ENCODE results near the gene C6orf136.

C6orf136 gene

DNA sequence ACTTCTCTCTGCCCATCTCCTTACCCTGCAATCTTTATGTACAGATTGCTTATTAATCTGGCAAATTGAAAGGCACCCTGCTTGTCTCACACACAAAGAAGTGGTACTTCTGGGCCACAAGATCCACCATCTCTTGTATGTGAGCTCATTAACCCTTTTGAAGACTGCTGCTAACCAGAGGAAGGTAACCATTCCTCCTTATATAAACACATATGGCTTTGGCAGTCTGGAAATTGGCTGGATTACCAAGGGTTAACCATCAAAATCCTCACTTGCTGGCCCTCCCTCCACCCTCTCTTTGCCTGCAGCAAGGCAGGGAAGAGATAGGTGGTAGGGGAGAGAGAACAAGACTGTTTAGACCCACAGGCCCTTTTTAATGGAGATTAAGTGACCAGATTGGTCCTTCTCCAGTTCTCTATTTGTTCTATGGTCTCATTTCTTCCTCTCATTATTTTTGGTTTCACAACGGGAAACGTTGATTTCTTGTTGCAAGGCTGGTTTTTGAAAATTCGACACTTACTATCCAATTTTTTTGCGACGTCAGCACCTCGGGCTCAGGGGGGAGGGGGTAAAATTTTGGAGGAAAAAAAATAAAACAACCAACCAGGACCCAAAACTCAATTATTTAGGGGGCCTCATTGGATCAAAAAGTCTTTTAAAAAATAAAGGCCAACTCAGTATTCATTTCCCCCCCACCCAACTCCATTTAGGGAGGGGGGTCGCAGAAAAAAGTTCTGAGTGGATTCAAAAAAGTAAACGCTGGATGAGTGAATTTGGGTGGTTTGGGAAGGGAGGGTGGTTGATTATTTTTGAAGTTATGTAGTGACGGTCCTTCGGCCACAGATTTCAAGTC, 30.7 kb upstream of the C6orf136 start:
- no peak for DNase-seq (ENCODE audit: low read depth)

DNA sequence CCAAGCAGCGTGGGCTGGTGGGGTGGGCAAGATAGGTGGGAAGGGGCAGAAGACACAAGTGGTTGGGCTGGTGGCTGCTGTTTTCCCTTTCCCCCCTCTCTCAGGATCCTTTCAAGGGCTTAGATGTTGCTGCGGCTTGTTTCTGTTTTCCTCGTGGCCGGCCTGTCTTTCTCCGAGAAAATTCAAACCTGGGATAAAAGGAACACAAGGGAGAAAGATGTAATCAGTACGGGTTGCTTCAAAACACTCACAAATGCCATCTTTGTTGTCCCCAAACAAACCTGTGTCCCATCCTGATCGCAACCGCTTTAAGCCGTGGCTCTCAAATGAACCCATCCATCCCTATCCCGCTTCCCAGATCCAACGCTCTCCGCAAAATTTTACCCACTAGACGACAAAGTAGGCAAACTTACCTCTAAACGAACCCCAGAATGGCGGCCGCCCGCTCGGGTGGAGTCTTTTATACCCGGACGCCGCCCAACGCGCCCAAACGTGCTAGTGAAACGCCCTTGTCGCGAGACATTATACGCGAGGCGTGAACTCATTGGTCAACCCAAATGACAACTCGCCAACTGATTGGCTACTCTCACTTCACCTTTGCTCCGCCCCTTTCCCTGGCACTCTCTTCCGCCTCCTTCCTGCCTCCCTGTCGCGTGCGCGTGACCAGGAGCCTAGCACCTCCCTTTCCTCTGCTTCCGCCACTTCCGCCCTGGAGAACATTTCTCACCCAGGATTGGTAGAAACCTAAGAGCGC, 29.9 kb upstream of the C6orf136 start, which contains the start of gene PPP1R10:
Gene PPP1R10 (minus strand): TSS at position 433 of the 754 bp plus-strand sequence. CDS start 7,299 bp downstream, outside the sequence.
- peak; percentile 100 for DNase-seq (ENCODE audit: low read depth)

DNA sequence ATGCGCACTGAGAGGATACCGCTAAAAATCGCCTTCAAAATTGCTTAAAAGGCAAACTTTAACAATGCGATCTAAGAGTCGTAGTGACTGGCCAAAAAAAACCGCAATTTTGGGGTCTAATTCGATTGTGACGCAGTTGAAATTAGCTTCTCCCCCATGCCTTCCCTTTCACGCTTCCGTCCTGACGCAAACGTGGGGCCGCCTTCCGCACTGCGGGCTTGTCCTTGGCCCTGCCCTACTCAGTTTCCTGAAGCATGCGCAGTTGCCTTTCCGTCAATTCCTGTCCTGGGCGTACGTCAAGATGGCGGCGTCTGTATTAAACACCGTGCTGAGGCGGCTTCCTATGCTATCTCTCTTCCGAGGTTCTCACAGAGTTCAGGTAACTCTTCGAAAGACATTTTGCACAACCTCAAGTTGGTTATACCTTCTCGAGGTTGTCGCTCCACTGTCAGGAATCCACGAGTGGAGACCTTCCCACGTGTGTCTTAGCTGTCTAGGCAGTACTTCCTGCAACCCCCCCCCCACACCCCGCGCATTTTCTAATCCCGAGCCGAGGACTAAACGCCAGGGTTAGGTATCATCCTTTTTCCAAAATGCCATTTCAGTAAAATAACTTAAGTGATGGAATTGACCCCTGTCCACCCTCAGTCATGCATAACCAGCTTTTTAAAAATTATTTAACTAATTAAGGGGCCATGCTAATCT, 29.2 kb upstream of the C6orf136 start, which contains the start of gene MRPS18B:
Gene MRPS18B (plus strand): TSS at position 276 of the 705 bp plus-strand sequence. CDS start 26 bp downstream, at position 302.
- peak; percentile 99 for DNase-seq (ENCODE audit: low read depth)

DNA sequence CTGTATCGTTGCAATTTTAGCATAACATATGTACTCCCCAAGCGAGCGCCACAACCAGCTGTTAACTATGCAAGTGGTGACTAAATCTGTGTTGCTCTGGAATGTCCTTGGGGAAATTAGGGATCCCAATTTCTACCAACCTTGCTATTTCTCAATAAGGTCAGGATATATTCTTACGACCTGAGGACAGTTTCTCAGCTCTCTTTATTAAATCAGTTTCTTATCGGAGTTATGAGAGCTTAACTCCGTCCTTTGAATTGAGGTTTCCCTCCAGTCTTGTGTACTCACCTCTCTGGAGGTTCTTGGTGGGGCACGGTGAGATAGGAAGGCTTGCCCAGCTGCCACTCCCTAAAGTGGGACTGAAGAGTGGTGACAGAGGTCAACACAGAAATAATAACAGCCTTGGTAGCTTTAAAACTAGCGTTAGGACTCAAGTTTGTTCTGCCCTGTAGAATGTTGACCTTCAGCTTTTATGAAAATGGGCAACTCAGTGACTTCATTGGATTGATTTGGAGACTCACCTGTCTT, 28.6 kb upstream of the C6orf136 start:
- no peak for DNase-seq (ENCODE audit: low read depth)

DNA sequence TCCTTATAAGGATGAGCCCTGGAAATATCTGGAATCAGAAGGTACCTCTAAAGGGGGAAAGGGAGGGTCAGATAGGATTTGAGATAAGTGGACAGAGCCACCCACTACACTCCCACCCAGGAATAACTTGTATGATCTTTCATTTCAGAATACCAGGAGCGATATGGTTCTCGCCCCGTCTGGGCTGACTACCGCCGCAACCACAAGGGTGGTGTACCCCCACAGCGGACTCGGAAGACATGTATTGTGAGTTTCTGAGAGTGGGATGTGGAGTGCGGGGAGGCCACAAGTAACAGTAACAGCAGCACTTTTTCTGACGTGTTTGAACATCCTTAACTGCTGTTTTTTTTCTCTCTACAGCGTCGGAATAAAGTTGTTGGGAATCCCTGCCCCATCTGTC, 27.4 kb upstream of the C6orf136 start:
- DNase-seq (ENCODE audit: low read depth), result no peak

DNA sequence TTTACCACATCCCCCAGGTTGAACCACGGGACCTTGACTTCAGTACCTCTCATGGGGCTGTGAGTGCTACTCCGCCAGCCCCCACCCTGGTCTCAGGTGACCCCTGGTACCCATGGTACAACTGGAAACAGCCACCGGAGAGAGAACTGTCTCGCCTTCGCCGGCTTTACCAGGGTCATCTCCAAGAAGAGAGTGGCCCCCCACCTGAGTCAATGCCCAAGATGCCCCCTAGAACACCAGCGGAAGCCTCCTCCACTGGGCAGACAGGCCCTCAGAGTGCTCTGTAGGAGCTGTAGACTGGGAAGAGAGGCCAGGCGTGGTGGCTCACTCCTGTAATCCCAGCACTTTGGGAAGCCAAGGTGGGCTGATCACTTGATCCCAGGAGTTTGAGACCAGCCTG, 21.4 kb upstream of the C6orf136 start:
- DNase-seq (ENCODE audit: low read depth), result no peak

DNA sequence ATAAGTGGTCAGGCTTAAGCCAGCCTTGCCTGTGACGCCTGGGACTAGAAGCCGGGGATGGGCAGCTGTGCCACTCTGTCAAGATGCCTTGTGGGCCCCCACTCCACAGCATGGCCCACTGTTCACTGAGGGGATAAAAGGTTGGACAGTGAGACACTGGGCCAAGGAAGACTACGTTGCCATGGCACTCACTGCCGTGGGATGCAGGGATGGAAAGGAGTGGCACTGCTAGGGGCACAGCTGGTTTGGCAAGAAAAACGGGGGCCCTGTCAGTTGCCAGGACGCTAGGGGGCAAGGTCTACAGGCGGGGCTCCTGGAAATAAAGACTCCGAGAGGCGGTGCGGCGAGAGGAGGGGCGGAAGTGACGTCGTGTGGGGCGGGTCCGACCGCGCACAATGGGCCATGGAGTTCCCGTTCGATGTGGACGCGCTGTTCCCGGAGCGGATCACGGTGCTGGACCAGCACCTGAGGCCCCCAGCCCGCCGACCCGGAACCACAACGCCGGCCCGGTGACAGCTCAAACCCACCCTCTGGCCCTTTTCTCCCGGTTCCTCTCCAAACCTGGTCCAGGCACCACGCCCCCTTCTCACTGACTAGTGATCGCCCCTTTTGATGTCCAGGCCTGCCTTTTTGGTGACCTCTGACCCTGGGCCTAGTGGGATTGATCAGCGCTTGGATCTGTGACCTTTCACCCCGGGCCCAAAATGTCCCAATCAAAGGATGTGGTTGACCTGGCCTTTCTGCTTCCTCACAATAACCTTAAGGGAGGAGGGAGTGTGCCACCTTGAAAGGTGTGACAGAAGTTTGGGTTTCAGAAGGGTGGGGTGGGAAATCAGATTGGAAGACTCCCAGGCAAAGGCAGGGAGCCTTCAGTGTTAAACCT, 20.2 kb upstream of the C6orf136 start, which contains the start of gene ATAT1:
Gene ATAT1 (plus strand): TSS at position 391 of the 883 bp plus-strand sequence.
- DNase-seq (ENCODE audit: low read depth), result peak; percentile 85

DNA sequence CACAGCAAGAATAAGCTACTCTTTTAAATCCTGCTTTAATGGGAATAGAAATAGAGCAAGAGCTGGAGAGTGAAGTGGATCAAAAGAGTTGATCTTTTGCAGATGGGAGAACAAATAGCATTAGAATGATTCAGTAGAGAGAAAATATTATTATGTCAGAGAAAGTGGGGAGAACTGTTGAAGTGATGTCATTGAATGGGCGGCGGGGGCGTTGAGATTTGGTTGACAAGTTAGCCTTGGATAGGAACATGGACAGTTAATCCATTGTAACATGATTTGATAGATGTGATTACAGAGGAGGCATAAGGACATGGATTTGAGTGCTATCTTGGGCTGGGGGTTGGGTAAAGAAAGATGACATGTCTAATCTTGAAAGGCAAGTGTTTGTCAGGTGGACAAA, 11.1 kb upstream of the C6orf136 start:
- no peak for DNase-seq (ENCODE audit: low read depth)

DNA sequence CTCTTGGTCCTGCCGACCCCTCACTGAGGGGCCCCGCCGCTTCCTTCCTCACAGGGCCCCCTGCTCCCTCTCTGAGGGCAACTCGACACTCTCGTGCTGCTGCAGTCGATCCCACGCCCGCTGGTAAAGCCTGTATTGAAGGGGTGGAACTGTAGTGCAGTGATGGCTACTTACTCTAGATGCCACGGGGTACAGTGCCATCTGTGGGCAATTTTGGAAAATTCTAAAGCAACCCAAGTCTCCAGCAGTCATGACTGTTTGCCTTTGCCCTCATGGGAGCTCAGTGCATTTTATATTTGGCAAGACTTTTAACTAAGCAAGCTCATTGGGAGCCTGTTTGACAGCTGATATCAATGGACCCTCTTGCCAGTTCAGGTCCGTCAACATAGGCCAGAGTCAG, 6.5 kb upstream of the C6orf136 start:
- no peak for DNase-seq (ENCODE audit: low read depth)

DNA sequence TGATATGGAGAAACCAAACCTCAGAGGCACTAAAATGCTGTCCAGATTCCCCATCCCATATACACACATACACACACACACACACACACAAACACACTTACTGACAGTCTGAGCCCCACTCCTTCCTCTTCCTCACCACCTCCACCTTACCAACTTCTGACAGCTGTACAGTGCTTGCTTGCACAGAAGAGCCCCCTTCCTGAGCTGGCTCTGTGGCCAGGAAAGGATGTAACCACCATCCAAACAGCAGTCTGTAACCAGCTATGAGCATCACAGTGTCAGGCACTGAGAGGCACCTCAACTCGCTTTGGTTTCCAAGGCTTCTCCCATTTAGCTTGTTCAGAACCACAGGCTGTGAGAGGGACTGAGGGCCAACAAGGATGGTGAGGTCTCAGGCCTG, 5.9 kb upstream of the C6orf136 start:
- DNase-seq (ENCODE audit: low read depth), result no peak

DNA sequence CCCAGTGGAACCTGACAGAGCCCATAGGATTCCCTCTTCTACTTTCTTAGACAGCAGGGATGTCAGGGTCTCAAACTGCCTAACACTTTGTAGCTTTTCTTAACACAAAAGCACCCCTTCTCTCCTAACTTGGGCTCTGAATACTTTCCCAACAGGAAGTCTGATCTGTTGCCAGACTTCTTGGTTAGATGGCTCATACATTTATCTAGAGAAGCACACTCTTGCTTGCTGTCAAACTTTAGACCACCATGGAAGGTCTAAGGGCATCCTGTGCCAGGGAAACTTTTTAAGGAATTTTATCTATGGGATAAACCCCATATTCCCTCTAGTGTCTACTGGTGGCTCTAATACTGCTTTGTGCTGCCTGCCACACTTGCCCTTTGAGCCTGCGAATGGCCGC, 3.3 kb upstream of the C6orf136 start:
- no peak for DNase-seq (ENCODE audit: low read depth)

DNA sequence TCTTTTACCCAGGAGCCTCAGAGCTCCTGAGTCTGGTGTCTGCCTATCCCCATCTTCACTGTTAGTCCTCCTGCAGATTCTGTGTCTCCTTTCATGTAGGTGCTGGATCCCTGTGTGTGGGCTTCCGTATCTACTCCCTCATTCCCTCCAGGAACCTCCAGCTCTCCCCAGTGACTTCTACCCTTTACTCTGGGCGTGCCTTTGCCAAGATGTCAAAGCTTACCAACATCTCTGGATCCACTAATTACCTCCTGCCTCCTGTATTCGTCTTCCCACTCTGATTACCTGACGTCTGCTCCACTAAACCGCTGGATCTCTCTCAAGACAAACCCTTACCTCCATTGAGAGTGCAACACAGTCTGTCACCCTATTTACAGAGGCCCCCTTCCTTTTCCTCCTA, 2.2 kb upstream of the C6orf136 start:
- DNase-seq (ENCODE audit: low read depth), result no peak

DNA sequence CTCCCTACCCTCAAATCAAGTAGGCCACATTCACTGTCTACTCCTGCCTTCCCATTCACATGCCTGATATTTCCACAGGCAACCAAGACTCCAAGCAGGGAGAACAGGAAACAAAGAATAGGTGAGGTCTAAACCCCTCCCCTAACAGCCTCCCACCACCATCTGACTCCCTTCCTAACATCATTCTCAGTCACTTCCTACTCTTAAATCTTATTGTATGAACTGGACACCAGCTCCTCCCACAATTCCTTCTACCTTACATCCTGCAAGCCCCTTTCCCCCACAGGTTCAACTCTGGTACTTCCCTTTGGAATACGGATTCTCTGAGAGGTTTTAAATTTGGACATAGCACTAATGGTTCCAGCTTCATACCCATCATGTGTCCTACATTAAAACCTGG, 944 bp upstream of the C6orf136 start:
- DNase-seq (ENCODE audit: low read depth), result no peak

DNA sequence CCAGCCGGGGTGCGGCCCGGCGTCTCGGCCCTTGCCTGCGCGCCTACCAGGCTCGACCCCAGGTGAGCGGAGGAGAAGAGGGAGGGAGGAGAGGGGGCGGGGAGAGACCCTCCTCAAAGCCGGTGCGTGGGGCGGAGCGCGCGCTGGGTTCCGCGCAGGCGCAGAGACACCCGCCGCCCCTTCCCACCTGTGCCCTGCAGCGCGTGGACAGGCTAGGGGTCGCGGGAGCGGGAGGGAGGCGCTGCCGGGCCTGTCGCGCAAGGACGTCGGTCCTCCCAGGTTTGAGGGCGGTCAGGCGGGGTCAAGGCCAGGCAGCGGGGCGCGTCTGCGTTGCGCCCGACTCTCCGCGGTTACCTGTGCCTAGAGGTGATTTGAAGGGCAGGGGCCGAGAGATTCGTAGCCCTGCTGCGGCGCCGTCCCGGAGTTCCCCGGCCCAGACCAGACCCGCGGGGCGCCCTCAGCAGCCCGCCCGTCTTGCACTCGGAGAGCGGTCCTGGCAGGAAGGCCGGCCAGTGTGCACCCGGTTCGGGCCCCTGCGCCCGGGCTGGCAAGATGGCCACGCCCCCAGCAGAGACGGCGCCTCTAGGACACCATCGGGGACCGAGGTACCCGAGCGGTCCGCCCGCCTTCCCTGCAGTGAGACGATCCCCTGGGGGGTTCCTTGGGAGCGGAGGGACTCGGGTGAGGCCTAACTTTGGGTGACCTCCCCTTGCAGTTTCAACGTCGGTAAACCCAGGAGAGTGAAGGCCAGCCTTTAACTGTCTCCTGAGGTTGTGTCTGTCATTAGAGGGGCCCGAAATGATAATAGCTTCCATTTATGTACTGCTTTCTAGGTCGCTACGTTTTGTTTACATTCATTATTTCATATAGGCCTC, 546 bp downstream of the C6orf136 start:
- peak; percentile 54 for DNase-seq (ENCODE audit: low read depth)

DNA sequence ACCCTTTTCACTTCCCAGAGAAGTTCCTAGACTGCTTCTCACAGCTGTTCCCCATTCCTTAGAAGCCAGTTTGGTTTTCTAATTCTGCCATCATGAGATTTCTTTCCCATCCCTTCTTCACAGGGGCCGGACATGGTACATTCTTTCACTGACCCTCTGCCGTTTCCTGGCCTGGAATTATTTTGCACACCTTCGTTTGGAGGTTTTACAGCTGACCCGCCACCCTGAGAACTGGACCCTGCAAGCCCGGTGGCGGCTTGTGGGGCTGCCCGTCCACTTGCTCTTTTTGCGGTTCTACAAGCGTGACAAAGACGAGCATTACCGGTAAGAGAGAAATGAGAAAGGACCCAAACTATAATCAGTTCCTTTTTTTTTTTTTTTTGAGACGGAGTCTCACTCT, 4.2 kb downstream of the C6orf136 start:
- no peak for DNase-seq (ENCODE audit: low read depth)

DNA sequence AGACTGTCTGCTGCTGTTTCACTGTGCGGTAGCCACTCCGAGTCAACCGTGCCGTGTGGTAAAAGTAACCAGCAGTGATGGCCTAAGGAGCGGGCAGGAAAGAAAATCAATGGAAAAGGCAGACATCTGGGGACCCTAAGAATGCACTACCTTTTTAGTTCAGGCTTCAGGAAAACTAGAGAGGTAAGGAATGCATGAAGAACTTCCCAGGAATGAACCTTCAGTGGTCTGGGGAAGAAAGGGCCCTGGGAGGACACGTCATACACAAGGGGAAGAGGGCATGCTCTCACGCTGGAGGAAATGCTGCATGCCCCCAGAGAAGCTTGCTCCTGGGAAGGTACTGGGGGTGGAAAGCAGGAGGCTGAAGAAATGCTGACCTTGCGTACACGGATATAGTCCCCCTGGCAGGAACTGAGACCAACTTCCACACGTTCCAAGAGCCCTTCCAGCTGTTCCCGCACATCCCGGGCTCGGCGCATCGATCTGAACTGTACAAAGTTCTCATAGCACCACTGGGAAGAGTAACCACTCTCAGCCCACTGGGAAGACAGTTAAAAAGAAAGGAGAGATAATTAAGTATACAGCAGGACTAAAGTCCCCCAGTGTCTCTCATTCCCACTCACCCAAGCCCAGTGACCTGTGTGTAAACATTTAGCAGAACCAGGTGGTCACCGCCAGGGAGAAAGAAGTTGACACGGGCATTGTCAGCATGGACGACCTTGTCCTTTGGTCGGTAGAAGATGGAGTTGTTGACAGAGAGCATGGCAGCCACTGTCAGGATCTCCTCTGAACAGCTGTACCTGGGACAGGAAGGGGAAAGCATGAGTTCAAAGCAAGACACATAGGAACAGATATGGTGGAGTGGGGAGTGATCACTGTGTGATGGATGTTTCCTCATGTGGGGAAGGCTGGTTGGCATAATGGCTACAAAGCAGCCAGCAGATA, 8.1 kb downstream of the C6orf136 start:
- no peak for DNase-seq (ENCODE audit: low read depth)

DNA sequence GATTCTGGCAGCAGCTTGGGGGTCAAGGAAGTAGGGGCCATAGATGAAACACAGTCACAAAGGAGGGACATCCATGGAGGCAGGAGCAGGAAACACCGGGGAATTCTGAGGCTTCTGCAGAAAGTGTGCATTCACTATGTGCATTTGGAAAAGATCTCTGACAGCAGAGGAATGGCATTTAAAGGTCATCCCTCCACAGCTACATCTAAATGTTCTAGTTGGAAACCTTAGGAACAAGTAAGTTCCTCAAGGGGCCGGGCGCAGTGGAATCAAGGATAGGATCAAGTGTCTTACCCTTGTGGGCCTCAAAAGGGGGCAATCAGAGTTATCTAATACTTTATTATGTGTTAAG, 8.8 kb downstream of the C6orf136 start:
- no peak for DNase-seq (ENCODE audit: low read depth)

DNA sequence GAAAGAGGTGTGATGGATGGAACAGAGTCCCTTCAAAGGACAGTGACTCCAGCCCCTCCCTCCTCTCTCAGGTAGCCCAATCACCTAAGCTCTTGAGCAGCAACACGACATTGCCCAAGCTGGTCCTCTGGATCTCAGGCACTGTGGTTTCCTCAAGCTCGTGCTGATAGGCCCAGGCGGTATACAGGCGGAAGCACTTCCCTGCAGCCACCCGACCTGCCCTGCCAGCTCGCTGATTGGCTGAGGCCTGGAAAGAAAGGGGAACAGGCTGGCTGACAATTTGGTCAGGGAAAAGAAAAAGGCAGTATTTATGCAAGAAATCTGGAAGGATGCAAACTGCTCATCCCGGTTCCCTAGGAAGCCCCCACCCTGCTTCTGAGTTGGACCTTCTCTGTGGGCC, 9.6 kb downstream of the C6orf136 start:
- no peak for DNase-seq (ENCODE audit: low read depth)

DNA sequence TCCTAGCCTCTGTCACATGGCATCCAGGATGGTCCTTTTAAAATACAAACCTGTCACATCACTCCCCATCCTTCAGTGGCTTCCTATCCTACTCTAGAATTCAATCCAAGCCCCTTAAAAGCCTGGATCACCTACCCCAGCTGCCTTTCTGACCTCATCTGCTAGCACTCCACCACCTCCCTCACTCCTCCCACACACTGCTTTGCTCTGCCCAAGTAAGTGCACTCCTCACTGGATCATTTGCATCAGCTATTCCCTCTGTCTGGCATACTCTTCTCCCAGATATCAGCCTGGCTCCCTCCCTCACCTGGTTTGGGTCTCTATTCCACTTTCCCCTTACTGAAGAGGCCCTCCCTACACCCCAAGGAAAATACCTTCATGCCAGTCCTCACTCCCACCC, 10.5 kb downstream of the C6orf136 start:
- no peak for DNase-seq (ENCODE audit: low read depth)

All from T-helper 22 cell (primary cell).